H1 (cell line): ENCODE data around the gene P3H2. TPM values are rescaled to one million over a fixed set of nuclear protein-coding genes. Genes with fewer than 3 reads are reported as not detected.

Experiments
- CTCF ChIA-PET: fragments of 300-600 bp; sonication (Branson Sonifier 250); formaldehyde crosslinking; loops from one replicate; lab custom pipeline; 2021; ENCODE audit not compliant: partially characterized antibody; lab: Charles Lee
- POLR2A ChIA-PET: fragments of 300-600 bp; sonication (Branson Sonifier 250); formaldehyde crosslinking; loops from one replicate; lab custom pipeline; 2021; ENCODE audit warnings: inconsistent platforms; ENCODE audit not compliant: partially characterized antibody; lab: Charles Lee
- DNase-seq, 2 experiments: peaks; one replicate each; pipeline versions ENCODE4 v3.0.0 to v3.0.0-alpha.2; 2010 to 2022; ENCODE audit warnings: low spot score in 2 of 2, low read depth in 1 of 2, mixed read lengths in 1 of 2
- FAIRE-seq: peaks from 2 replicates; lab custom pipeline; 2011; peaks lifted over from hg19 to GRCh38; lab: Jason Lieb, UNC
- H2AFZ ChIP-seq: 2 replicates; pipeline ENCODE4 v1.8.1; 2012; ENCODE audit warnings: low read length, inconsistent platforms
- H2AK5ac ChIP-seq: 2 replicates; pipeline ENCODE4 v1.6.1; 2013; ENCODE audit warnings: low read depth, low read length
- H2BK120ac ChIP-seq: replicated peaks from 2 replicates; pipeline ENCODE3; 2013; ENCODE audit warnings: low read depth, low read length, inconsistent platforms
- H2BK12ac ChIP-seq: 2 replicates; pipeline ENCODE4 v1.6.1; 2013; ENCODE audit warnings: low read depth, low read length
- H2BK15ac ChIP-seq: 2 replicates; pipeline ENCODE4 v1.6.1; 2013; ENCODE audit warnings: low read length
- H2BK20ac ChIP-seq: 2 replicates; pipeline ENCODE4 v1.6.1; 2013; ENCODE audit warnings: low read length
- H2BK5ac ChIP-seq: 2 replicates; pipeline ENCODE4 v1.6.1; 2013; ENCODE audit warnings: low read depth, low read length
- H3K14ac ChIP-seq: 2 replicates; pipeline ENCODE4 v1.6.1; 2013; ENCODE audit warnings: inconsistent platforms; ENCODE audit not compliant: insufficient read length
- H3K18ac ChIP-seq: 2 replicates; pipeline ENCODE4 v1.6.1; 2013; ENCODE audit warnings: low read length; ENCODE audit errors: extremely low read depth
- H3K23ac ChIP-seq: 2 replicates; pipeline ENCODE4 v1.6.1; 2013; ENCODE audit warnings: inconsistent platforms; ENCODE audit not compliant: insufficient read length
- H3K23me2 ChIP-seq: 2 replicates; pipeline ENCODE4 v1.6.1; 2013; ENCODE audit warnings: low read depth, low read length
- H3K27ac ChIP-seq: 2 replicates; pipeline ENCODE4 v1.6.1; 2011; ENCODE audit warnings: low read depth, low read length, inconsistent platforms
- H3K27me3 ChIP-seq, 4 experiments: replicated peaks in 1 of 4; 1 replicate in 1 of 4; 2 replicates in 3 of 4; pipeline versions ENCODE4 v1.6.1 to v1.8.1; 2011 to 2013; ENCODE audit warnings: low read length in 3 of 4, mild to moderate bottlenecking in 3 of 4, inconsistent platforms in 2 of 4, mixed read lengths in 2 of 4, moderate library complexity in 1 of 4; ENCODE audit not compliant: control insufficient read depth in 3 of 4, insufficient read depth in 3 of 4; ENCODE audit errors: extremely low read depth in 1 of 4
- H3K36me3 ChIP-seq, 4 experiments: 2 replicates each; pipeline versions ENCODE4 v1.6.1 to v1.8.1; 2011 to 2013; ENCODE audit warnings: mild to moderate bottlenecking in 4 of 4, low read length in 3 of 4, moderate library complexity in 2 of 4, control low read depth in 1 of 4, inconsistent platforms in 1 of 4; ENCODE audit not compliant: insufficient read depth in 4 of 4, control insufficient read depth in 2 of 4
- H3K4ac ChIP-seq: replicated peaks from 2 replicates; pipeline ENCODE3; 2013; ENCODE audit warnings: low read length, low read depth, mixed read lengths, inconsistent platforms; ENCODE audit not compliant: insufficient read length
- H3K4me1 ChIP-seq, 4 experiments: replicated peaks in 1 of 4; 1 replicate in 1 of 4; 2 replicates in 3 of 4; pipeline versions ENCODE4 v1.6.1 to v1.8.1; 2011 to 2013; ENCODE audit warnings: low read length in 3 of 4, inconsistent platforms in 2 of 4, mixed read lengths in 1 of 4; ENCODE audit not compliant: insufficient read depth in 4 of 4, control insufficient read depth in 3 of 4
- H3K4me2 ChIP-seq, 2 experiments: 2 replicates each; pipeline versions ENCODE4 v1.6.1 to v1.8.1; 2011 to 2013; ENCODE audit warnings: low read depth in 2 of 2, low read length in 2 of 2, control low read depth in 1 of 2, inconsistent platforms in 1 of 2, mild to moderate bottlenecking in 1 of 2; ENCODE audit not compliant: insufficient read depth in 1 of 2
- H3K4me3 ChIP-seq, 4 experiments: fragments of 200-600, 300-600 bp in 1 of 4; sonication (generic), shearing (Covaris generic), sonication (Bioruptor Twin) in 1 of 4; 2 replicates each; pipeline versions ENCODE4 v1.5.1 to v1.8.1; 2011 to 2016; ENCODE audit warnings: low read length in 4 of 4, low read depth in 3 of 4, control low read depth in 2 of 4, inconsistent platforms in 2 of 4, mild to moderate bottlenecking in 2 of 4, mixed read lengths in 1 of 4, moderate library complexity in 1 of 4; ENCODE audit not compliant: insufficient read depth in 2 of 4; ENCODE audit errors: extremely low read depth in 1 of 4
- H3K56ac ChIP-seq: replicated peaks from 2 replicates; pipeline ENCODE3; 2013; ENCODE audit warnings: low read depth, mild to moderate bottlenecking, mixed read lengths, low read length, inconsistent platforms; ENCODE audit not compliant: insufficient read length
- H3K79me1 ChIP-seq: 2 replicates; pipeline ENCODE4 v1.6.1; 2013; ENCODE audit warnings: low read depth, low read length, control low read depth
- H3K79me2 ChIP-seq, 2 experiments: 2 replicates each; pipeline versions ENCODE4 v1.6.1 to v1.8.1; 2012 to 2013; ENCODE audit warnings: low read length in 2 of 2, mild to moderate bottlenecking in 2 of 2, inconsistent platforms in 1 of 2; ENCODE audit not compliant: insufficient read depth in 2 of 2, control insufficient read depth in 1 of 2
- H3K9ac ChIP-seq, 4 experiments: replicated peaks in 1 of 4; 1 replicate in 1 of 4; 2 replicates in 3 of 4; pipeline versions ENCODE4 v1.6.1 to v1.8.1; 2011 to 2013; ENCODE audit warnings: low read depth in 3 of 4, low read length in 3 of 4, control low read depth in 2 of 4, mild to moderate bottlenecking in 2 of 4, moderate library complexity in 2 of 4, inconsistent platforms in 1 of 4; ENCODE audit errors: extremely low read depth in 1 of 4
- H3K9me3 ChIP-seq, 2 experiments: 2 replicates each; pipeline versions ENCODE4 v1.6.1 to v1.8.1; 2012 to 2013; ENCODE audit warnings: mild to moderate bottlenecking in 2 of 2, moderate library complexity in 2 of 2, control low read depth in 1 of 2, inconsistent platforms in 1 of 2, low read depth in 1 of 2, low read length in 1 of 2, mixed read lengths in 1 of 2; ENCODE audit not compliant: insufficient read depth in 2 of 2
- H4K20me1 ChIP-seq, 2 experiments: replicated peaks in 1 of 2; 2 replicates each; pipeline versions ENCODE3 to v1.8.1; 2011 to 2013; ENCODE audit warnings: inconsistent platforms in 2 of 2, low read length in 2 of 2, mild to moderate bottlenecking in 1 of 2; ENCODE audit not compliant: insufficient read depth in 2 of 2, control insufficient read depth in 1 of 2
- H4K5ac ChIP-seq: 2 replicates; pipeline ENCODE4 v1.6.1; 2013; ENCODE audit warnings: low read length, low read depth, mixed read lengths, inconsistent platforms; ENCODE audit not compliant: insufficient read length
- H4K8ac ChIP-seq: 2 replicates; pipeline ENCODE4 v1.8.0; 2013; ENCODE audit warnings: mild to moderate bottlenecking, moderate library complexity, low read length, inconsistent platforms; ENCODE audit not compliant: insufficient read depth; ENCODE audit errors: extremely low read depth
- H4K91ac ChIP-seq: replicated peaks from 2 replicates; pipeline ENCODE3; 2013; ENCODE audit warnings: low read length, mixed read lengths, inconsistent platforms; ENCODE audit not compliant: insufficient read length
- ASH2L ChIP-seq: fragments of 200-600, 300-600 bp; sonication (generic); IDR thresholded peaks from one replicate; pipeline ENCODE4 v1.7.1; 2017; ENCODE audit warnings: low read length
- RAD21 ChIP-seq, 2 experiments: IDR thresholded peaks in 1 of 2; conservative IDR thresholded peaks in 1 of 2; 2 replicates each; pipeline ENCODE4 v1.6.1; 2011; ENCODE audit warnings: low read depth in 2 of 2, low read length in 2 of 2, improper control_type of control experiment in 1 of 2, inconsistent platforms in 1 of 2, mild to moderate bottlenecking in 1 of 2, moderate library complexity in 1 of 2
- SP2 ChIP-seq: IDR thresholded peaks from 2 replicates; pipeline ENCODE4 v1.6.1; 2012; ENCODE audit warnings: mild to moderate bottlenecking, low read length, inconsistent platforms
- WGBS, 2 experiments: shearing (Covaris generic) in 1 of 2; methylation state at CpG; one replicate each; pipeline versions ENCODE4 v1.1.6 to v1.1.7; 2013 to 2015; ENCODE audit warnings: low lambda C conversion rate in 2 of 2, mixed read lengths in 2 of 2, inconsistent platforms in 1 of 2, low coverage in 1 of 2, missing lambda C conversion rate in 1 of 2; ENCODE audit not compliant: insufficient replicate concordance in 2 of 2, insufficient coverage in 1 of 2, insufficient read length in 1 of 2; ENCODE audit errors: extremely low coverage in 1 of 2, missing lambda C conversion rate in 1 of 2; 5-methylcytosine and 5-hydroxymethylcytosine counted together
- polyA plus RNA-seq, 7 experiments: library from polyadenylated mRNA; depleted of rRNA in 3 of 7; stranded (reverse) in 5 of 7; unstranded in 2 of 7; fragments of >200 nt in 5 of 7; fragments of 200-250 nt in 2 of 7; gene quantifications; 1 replicate in 5 of 7; 2 replicates in 1 of 7; 4 replicates in 1 of 7; pipeline versions ENCODE4 v1.2.1 to v1.2.3, GENCODE V29; 2011 to 2013; ENCODE audit warnings: missing spikeins in 2 of 7, mixed read lengths in 2 of 7
- total RNA-seq: library from RNA; stranded (reverse); fragmentation: NEBNext Ultra II Directional; extraction: Animal tissue kit (Norgen Biotek cat#: 25700); gene quantifications from 2 replicates; pipeline ENCODE4 v1.2.1, GENCODE V29; 2021

Gene P3H2
- total and polyA plus RNA-seq, 2 of the 8 experiments (the other 6 are each of a cell fraction or from before 2014, with no cell fraction given), result 40.5 to 60.4 TPM

DNA sequence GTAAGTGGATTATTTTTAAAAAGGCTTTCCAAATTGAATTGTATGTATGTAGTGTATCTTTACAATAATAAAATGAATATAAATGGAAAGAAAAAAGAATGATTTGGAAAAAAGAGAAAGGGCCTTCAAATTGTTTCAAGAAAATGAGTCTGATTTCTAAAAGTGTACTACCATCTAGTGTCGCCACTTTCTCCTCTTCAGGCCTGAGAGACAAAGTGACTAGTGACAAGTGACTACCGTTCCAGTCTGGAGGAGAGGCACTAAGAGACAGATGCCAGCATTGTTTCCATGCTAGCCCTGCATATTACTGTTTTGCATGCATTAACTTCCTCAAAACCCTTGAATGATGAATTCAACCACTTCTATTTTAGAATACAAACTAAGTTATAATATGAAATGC lies 39.3 kb downstream of the P3H2 start:
- peaks cover 2% of the 10 kb centered on the region in 2 experiments for H4K20me1 ChIP-seq
- no peaks in the 10 kb centered on the region for H3K9me3 ChIP-seq
- peaks cover under 1 to 5% (median 4%) of the 10 kb centered on the region in 4 experiments; a peak in 5 of 7 replicates for H3K4me1 ChIP-seq
- no peak overlapping the region for H2BK15ac ChIP-seq
- peaks cover 0 to 54% of the 10 kb centered on the region in 2 experiments; a peak in 2 of 4 replicates for H3K79me2 ChIP-seq
- 0 out of 8 replicates have a peak, but pooled peaks cover 0 to 4% (median 0%) of the 10 kb centered on the region in 4 experiments for H3K36me3 ChIP-seq
- CTCF ChIA-PET, result interaction anchor here (0.6 to 1.9 kb wide), 5 partner anchors 13 to 118 kb away, joined by 3 to 7 read pairs (median 3); no protein-coding TSS in a partner anchor
- no peaks in the 10 kb centered on the region for H3K27me3 ChIP-seq
- FAIRE-seq, result no peak
- H3K79me1 ChIP-seq, result no peaks in the 10 kb centered on the region
- no peak for DNase-seq
- no peak overlapping the region for H4K91ac ChIP-seq
- no peak overlapping the region for H2BK12ac ChIP-seq
- H4K5ac ChIP-seq, result no peak overlapping the region
- H2BK5ac ChIP-seq, result no peak overlapping the region
- no peak overlapping the region for H3K27ac ChIP-seq
- H3K14ac ChIP-seq, result no peak overlapping the region
- H3K4me2 ChIP-seq, result no peak overlapping the region
- no peak overlapping the region for H3K56ac ChIP-seq
- POLR2A ChIA-PET, result no interaction called here
- WGBS, 2 experiments, result 94% methylated on average over 2 of the region's 2 CpGs; no CpG with 5 or more reads in 1 of the 2 experiments
- no peak overlapping the region for H3K9ac ChIP-seq
- no peak overlapping the region for H2AK5ac ChIP-seq
- no peak overlapping the region for H3K23ac ChIP-seq
- no peaks in the 10 kb centered on the region for H3K23me2 ChIP-seq
- H3K18ac ChIP-seq, result no peak overlapping the region
- no peak overlapping the region for H2BK120ac ChIP-seq
- no peak overlapping the region for H4K8ac ChIP-seq
- no peak overlapping the region for H3K4me3 ChIP-seq
- H2AFZ ChIP-seq, result no peak overlapping the region
- H3K4ac ChIP-seq, result no peak overlapping the region
- TF ChIP-seq ASH2L (no peak), SP2 (no peak), RAD21 (IDR thresholded peaks at IDR 0.05 in 1 of 2, conservative IDR thresholded peaks at IDR 0.05 in 1 of 2; ENCODE audit: low read depth in 2 of 2, low read length in 2 of 2) (0 out of 4 replicates have a peak, but pooled peaks of 1 of the 2 experiments have one; percentile 18)
- no peak overlapping the region for H2BK20ac ChIP-seq
